Cardiac septum (tissue), 1 donor: ENCODE data around the gene LY6G5C. TPM values are rescaled to one million over a fixed set of nuclear protein-coding genes. Genes with fewer than 3 reads are reported as not detected.

Source experiments
- DNase-seq: peaks from one replicate; pipeline ENCODE4 v3.0.0-alpha.2; 2020; ENCODE audit warnings: low spot score
- intact Hi-C: fragments of 100-400 bp; cut with DNase I; formaldehyde crosslinking; loops from one replicate; pipeline ENCODE4 v1.14.0; 2022
- total RNA-seq: library from RNA; stranded (reverse); fragmentation: NEBNext Ultra II Directional; extraction: Animal tissue kit (Norgen Biotek cat#: 25700); gene quantifications from one replicate; pipeline ENCODE4 v1.2.1, GENCODE V29; 2021
- donor health status: DM: no; HTN: no; CAD: no.

LY6G5C gene
- total RNA-seq, 1 donor from 2014 or later, result 2.9 TPM

- intact Hi-C loops, result no loop called here
- DNase-seq, result no peak
Measured at GRCh38 chr6:31693535-31693934, 12.7 kb upstream of the LY6G5C start.

DNA sequence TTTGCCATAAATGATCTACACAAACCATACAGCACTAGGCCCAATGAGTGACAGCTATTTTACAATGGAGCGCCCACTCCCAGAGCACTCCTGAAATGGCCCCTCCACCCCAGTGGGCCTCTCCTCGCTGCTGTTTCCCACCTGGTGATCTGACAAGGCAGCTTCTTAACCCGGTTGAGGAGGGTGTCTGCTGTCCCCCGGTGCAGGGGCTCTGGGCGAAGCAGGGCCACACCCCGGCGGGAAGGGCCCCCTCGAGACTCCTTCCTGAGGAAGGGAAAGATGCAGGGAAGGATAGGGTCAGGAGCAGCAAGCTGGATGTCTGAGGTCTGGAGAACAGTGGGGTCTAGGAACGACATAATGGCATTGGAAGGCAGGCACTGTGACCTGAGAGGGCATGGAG lies 12.0 kb upstream of the LY6G5C start:
- no peak for DNase-seq
- intact Hi-C loops, result no loop called here

- no peak for DNase-seq
- intact Hi-C loops, result no loop called here
Measured at GRCh38 chr6:31692353-31692752, 11.5 kb upstream of the LY6G5C start.

DNA sequence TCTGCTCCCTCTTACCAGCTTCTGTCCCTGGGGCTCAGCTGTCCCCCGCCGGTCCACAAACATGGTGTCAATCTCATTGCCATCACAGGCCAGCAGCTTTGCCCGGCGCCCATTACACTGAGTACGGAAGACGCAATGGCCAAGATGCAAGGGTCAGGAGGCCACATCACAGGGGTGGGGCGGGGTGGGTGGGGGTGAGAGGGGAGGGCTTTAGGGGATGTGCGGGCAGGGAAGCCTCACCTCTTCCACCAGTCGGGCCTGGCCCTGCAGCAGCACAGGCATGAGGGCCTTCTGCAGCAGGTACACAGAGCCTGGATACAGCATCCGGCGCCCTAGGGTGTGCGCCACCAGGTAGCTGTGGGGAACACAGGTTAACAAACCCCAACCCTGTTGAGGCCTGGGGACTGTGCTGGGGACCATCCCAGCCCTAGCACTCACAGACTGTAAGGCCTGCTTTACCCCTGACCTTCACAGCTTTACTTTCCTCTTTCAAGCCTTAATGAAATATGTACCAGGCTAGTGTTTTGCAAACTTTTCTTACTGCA lies 10.8 kb upstream of the LY6G5C start:
- intact Hi-C loops, result no loop called here
- DNase-seq, result no peak

DNA sequence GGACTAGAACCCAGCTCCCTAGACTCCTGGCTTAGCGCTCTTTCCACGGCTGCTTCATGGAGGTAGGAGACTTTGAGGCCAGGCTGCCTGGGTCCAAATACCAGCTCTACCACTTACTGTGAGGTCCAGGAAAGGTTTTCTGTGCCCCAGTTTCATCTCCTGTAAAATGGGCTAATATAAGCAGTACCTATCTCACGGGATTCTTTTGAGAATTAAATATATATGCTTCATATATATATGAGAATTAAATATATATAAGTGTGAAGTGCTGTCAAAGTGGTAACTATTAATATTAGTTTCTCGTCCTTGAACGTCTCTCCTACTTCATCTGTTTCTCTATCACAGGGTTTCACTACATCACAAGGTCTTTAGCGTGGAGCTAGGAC lies 10.2 kb upstream of the LY6G5C start:
- no peak for DNase-seq
- intact Hi-C loops, result no loop called here

DNA sequence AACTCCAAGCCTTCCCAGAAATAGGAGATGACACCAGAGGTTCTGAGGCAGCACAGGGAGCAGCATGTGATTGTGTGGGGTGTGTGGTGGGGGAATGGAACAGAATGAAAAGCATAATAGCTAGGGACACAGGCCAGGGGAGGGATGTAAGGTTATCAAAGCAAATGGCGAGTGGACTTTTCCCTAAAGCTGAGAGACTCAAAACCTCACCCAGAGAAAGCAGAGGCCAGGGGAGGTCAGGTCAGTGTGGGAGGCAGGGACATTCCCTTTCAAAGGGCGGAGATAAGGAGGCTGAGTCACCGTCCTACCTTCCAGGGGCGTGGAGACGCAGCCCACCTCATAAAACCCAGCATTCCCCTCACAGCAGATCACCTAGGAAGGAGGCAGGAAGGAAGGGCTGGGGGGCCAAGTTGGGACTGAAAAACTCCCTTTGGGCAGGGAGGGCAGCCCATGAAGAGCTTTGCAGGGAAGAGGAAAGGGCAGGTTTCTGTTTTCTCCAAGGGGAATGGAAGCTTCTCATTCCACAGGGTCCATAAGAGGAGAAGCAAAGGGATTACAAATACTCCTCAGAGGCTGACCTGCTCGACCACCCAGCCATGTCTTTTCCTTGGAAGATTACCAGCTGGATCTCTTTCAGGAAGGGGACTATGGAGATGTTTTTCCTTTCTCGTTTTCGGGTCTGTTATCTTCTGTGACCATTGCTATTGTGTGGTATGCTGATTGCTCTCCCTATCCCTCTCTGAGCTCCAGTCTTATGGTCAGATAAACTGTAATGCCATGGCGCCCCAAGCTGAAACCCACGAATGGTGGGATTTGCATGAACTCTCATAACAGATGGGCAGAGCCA lies 9.6 kb upstream of the LY6G5C start:
- no peak for DNase-seq
- intact Hi-C loops, result no loop called here

GRCh38 chr6:31689249-31690110 lies 8.6 kb upstream of the LY6G5C start:
- DNase-seq, result no peak
- intact Hi-C loops, result loop anchor here (10.0 kb wide), 1 partner anchor 175 kb away; the partner anchor contains the start of gene NEU1

GRCh38 chr6:31687860-31688693 lies 7.2 kb upstream of the LY6G5C start:
- intact Hi-C loops, result loop anchor here (10.0 kb wide), 1 partner anchor 177 kb away; the partner anchor contains the start of gene NEU1
- no peak for DNase-seq

DNA sequence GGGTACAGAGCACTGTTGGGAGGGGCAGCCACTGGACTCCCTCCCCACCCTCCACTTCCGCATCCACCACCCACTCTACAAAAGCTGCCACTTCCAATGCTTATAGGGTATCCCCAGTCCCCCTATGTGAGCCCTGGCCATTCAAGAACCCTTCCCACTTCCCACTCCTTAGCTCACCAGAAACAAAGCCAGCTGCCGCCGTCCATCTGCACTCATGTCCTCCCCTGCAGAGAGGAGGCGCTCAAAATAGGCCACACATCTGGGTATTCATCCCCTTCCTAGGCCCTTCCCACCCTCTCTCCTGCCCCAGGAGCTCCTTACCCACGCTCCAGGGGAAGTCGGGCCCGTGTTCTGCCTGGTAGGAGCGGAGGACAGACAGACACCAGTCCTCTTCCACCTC lies 6.5 kb upstream of the LY6G5C start:
- intact Hi-C loops, result loop anchor here (10.0 kb wide), 1 partner anchor 177 kb away; the partner anchor contains the start of gene NEU1
- no peak for DNase-seq

GRCh38 chr6:31686483-31686882 lies 5.6 kb upstream of the LY6G5C start:
- intact Hi-C loops, result loop anchor here (10.0 kb wide), 1 partner anchor 178 kb away; the partner anchor contains the start of gene NEU1
- DNase-seq, result no peak

DNA sequence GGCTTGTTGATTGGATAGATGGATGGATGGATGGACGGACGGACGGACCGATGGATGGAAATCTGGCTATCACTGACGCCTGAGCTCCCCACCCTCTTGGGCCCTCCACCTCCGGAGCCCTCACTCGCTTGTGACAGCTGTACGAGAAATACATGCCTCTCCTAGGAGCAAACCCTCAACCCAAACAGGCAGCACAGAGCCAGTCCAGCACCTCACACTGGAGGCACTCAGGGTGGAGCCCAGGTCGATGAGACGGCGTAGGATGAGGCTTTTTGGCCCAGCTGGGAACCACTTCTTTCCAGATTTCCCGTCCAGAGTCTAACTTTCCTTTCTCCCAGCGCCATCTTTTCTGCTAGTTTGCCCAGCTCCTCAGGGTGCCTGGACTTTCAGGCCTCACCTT lies 2.7 kb upstream of the LY6G5C start:
- DNase-seq, result no peak
- intact Hi-C loops, result loop anchor here (5.0 to 10.0 kb wide), 3 partner anchors 181 to 269 kb away; partner anchors contain the start of genes EHMT2 and NEU1

- intact Hi-C loops, result loop anchor here (2.0 to 10.0 kb wide), 5 partner anchors 86 to 271 kb away; partner anchors contain the start of genes EHMT2 and NEU1
- no peak for DNase-seq
Measured at GRCh38 chr6:31681135-31681671, 336 bp upstream of the LY6G5C start.

- DNase-seq, result no peak
- intact Hi-C loops, result no loop called here
Measured at GRCh38 chr6:31677955-31678354, 2.9 kb downstream of the LY6G5C start.

DNA sequence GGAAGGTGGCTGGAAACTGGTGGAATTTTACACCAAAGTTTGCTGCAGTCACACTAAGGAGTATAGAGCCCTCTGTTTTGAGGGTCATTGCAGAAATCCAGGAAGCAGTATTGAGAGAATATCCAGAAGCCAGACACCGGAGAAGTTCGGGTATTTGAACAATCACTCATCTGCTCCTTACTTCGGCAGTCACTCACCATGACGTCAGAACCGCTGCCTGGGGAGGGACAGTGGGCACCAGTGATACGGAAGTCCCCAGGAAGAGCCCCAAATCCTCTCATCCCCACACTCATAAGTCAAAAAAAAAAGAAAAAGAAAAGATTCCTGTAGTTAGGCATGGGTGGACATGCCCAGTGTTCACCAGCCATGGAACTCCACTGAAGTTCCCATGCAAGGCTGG lies 4.0 kb downstream of the LY6G5C start:
- no peak for DNase-seq
- intact Hi-C loops, result no loop called here

GRCh38 chr6:31676322-31676903 lies 4.5 kb downstream of the LY6G5C start:
- DNase-seq, result no peak
- intact Hi-C loops, result no loop called here

DNA sequence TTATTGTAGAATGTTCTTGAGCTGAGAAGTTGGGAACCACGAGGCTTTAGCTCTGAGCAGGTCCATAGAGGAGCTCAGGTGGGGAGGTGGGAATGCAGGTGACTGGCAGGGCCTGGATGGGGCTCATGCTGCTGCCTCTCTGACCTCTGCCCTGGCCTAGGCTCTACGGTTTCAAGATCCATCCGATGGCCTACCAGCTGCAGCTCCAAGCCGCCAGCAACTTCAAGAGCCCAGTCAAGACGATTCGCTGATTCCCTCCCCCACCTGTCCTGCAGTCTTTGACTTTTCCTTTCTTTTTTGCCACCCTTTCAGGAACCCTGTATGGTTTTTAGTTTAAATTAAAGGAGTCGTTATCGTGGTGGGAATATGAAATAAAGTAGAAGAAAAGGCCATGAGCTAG lies 11.2 kb downstream of the LY6G5C start, which contains the start of gene LY6G5B:
TSS of gene LY6G5B (plus strand) at position 301 of the 400 bp plus-strand sequence. CDS start 975 bp downstream, outside the sequence.
- intact Hi-C loops, result no loop called here
- no peak for DNase-seq

DNA sequence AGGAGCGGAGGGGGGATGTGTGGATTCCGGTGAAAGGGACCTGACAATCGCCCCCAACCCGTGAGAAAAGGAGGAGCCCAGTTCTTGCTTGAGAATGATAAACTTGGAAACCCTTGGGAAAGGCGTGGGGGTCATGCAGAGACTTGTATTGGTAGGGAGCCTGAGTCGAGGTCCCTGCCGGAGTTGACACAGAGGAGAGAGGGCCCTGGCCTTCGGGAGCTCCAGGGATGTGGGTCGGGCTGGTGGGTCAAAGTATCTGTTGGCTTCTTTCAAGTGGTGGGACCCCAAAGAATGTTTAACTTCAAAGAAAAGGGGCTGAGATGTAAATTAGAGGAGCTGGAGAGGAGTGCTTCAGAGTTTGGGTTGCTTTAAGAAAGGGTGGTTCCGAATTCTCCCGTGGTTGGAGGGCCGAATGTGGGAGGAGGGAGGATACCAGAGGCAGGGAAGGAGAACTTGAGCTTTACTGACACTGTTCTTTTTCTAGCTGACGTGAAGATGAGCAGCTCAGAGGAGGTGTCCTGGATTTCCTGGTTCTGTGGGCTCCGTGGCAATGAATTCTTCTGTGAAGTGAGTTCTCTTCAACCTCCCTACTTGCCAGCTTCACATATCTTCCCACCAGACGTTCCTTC lies 14.4 kb downstream of the LY6G5C start:
- intact Hi-C loops, result no loop called here
- DNase-seq, result no peak
